ENCODE measurements around the gene CYB5R3.
A peak's percentile ranks its signal among the peaks of the same experiment; 100 is the strongest.

CYB5R3 gene

DNA sequence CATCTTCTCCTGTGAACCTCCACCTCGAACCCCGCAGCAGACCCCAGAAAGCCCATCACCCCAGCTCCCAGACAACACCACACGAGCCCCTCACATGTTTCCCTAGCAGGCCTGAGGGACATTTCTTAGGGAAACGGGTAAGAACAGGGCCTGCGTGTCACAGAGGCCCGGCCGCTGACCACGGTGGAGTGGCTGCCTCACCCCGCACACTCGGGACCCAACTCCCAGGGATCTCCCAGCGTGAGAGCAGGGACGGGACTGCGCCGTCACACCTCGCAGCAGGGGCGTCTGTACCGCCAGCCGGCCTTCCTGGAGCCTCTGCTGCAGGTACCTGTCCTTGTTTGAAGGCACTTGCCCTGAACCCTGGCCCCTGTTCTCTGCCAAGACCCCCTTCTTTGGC, 19.0 kb downstream of the CYB5R3 start:
- TF ChIP-seq, protein P1, sequence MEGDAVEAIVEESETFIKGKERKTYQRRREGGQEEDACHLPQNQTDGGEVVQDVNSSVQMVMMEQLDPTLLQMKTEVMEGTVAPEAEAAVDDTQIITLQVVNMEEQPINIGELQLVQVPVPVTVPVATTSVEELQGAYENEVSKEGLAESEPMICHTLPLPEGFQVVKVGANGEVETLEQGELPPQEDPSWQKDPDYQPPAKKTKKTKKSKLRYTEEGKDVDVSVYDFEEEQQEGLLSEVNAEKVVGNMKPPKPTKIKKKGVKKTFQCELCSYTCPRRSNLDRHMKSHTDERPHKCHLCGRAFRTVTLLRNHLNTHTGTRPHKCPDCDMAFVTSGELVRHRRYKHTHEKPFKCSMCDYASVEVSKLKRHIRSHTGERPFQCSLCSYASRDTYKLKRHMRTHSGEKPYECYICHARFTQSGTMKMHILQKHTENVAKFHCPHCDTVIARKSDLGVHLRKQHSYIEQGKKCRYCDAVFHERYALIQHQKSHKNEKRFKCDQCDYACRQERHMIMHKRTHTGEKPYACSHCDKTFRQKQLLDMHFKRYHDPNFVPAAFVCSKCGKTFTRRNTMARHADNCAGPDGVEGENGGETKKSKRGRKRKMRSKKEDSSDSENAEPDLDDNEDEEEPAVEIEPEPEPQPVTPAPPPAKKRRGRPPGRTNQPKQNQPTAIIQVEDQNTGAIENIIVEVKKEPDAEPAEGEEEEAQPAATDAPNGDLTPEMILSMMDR (IDR thresholded peaks at IDR 0.05; ENCODE audit: borderline replicate concordance, control extremely low read depth, extremely low read depth, insufficient read depth, missing control alignments), result no peak

DNA sequence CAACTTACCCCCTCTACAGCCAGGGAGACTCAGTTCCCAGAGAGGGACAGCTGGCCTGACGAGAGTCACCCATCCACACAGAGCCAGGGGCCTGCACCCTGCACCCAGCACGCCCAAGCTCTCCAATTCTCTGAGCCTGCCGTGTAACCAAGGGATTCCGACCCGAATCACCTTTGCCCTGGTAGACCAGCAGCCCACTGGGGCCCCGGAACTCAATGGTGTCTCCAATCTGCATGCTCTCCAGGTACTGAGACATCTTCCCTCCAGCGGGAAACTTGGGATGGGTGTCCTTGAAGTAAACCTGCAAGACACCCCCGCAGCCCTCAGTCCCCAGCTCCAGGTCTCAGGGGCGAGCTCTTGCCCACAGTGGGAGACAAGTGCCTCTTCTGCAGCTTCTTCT, 21.2 kb downstream of the CYB5R3 start:
- DNase-seq (ENCODE audit: low spot score), result no peak
- in situ Hi-C loops (cut with MboI; ENCODE audit: low sequenced_read_pairs, unreplicated experiment), result no loop called here
- TF ChIP-seq, protein P1 (IDR thresholded peaks at IDR 0.05; ENCODE audit: borderline replicate concordance, control extremely low read depth, extremely low read depth, insufficient read depth, missing control alignments), result no peak

More for the DNA sequence above, 19.0 kb downstream of the CYB5R3 start:
- in situ Hi-C loops (cut with MboI; ENCODE audit: low sequenced_read_pairs, unreplicated experiment), result no loop called here
- DNase-seq (ENCODE audit: low spot score), result peak; percentile 28

DNA sequence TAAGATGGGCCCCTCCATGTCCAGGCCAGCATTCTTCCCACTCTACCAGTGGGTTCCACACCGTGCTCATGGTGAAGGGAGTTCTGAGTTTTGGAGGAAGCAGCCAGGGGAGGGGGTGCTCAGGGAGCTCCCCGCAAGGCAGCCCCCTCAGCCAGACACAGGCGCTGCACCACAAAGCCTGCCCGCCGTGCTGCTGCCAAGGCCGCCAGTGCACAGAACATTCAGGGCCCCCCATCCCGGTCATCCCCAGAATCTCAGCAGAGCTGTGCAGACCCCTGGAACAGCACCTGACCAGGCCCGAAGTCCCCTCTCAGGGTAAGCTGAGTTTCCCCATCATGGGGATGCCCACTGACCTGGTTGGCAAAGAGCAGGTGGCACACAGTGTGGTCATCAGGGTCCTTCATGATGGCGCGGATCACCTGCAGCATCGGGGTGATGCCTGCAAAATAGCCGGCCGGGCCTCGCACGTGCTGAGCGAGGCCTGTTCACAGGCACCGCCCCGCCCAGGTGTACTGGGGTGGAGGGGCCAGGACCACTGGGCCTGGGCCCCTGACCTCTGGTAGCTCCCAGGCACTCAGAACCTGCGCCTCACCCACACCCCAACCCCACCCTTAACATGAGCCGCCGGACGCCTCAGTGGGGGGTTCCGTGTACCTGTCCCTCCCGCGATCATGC, 22.1 kb downstream of the CYB5R3 start:
- TF ChIP-seq, protein P1 (IDR thresholded peaks at IDR 0.05; ENCODE audit: borderline replicate concordance, control extremely low read depth, extremely low read depth, insufficient read depth, missing control alignments), result no peak
- in situ Hi-C loops (cut with MboI; ENCODE audit: low sequenced_read_pairs, unreplicated experiment), result no loop called here
- no peak for DNase-seq (ENCODE audit: low spot score)

DNA sequence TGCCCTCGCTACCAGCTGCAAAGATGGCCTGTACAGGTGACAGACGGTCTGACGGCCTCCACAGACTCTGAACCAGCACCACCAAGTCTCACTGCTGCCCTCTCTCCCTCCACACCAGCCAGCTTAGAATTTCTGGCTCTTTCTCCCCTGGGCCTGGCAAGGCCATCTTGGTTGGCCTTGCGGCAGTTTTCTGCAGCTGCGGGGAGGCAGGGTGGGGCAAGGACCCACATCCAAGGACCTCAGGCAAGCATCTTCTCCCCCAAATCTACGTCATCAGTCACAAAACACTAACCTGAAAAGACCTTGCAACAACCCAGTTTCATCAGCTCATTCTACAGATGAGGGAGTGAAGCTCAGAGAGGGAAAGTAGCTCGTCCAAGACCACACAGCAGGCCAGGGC, 22.8 kb downstream of the CYB5R3 start:
- DNase-seq (ENCODE audit: low spot score), result no peak
- in situ Hi-C loops (cut with MboI; ENCODE audit: low sequenced_read_pairs, unreplicated experiment), result no loop called here
- TF ChIP-seq, protein P1 (IDR thresholded peaks at IDR 0.05; ENCODE audit: borderline replicate concordance, control extremely low read depth, extremely low read depth, insufficient read depth, missing control alignments), result no peak

DNA sequence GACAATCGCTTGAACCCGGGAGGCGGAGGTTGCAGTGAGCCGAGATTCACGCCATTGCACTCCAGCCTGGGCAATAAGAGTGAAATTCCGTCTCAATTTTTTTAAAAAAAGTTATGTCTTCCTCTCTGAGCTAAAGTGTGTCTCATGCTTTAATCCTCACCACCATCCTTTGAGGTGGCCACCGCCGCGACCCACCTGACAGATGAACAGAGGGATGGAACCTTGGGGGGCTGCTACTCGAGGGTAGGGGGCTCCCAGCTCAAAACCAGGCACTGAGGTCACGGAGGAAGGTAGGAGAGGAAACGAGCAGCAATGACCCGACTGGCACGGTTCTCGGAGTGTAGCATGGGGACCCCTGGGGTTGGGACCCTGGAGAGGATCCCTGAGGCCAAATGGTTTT, 23.8 kb downstream of the CYB5R3 start:
- no peak for DNase-seq (ENCODE audit: low spot score)
- TF ChIP-seq, protein P1 (IDR thresholded peaks at IDR 0.05; ENCODE audit: borderline replicate concordance, control extremely low read depth, extremely low read depth, insufficient read depth, missing control alignments), result no peak
- in situ Hi-C loops (cut with MboI; ENCODE audit: low sequenced_read_pairs, unreplicated experiment), result no loop called here

DNA sequence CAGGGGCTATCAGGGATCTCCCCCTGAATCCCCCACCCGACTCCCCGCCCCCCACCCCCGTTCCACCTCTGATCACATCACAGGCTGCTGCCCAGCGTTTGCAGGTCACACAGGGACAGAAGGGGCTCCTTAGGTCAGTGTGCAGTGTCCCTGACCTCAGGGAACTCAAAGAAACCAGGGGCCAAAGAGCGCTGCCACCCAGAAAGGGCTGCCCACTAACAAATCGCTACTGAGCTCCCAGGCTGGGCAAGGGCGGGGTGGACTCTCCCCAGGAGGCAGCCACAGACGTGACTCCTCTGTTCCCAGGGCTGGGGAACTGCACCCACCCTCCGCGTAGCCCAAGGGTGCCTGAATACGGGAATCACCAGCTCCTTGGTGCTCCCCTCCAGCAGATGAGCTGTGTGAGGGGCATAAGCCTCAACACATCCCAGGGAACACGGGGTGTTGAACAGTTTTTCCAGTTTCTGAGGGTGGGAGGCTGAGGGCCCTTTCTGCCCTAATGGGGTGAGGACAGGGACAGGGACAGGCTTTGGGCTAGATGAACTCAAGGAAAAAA, 24.6 kb downstream of the CYB5R3 start:
- in situ Hi-C loops (cut with MboI; ENCODE audit: low sequenced_read_pairs, unreplicated experiment), result no loop called here
- TF ChIP-seq, protein P1 (IDR thresholded peaks at IDR 0.05; ENCODE audit: borderline replicate concordance, control extremely low read depth, extremely low read depth, insufficient read depth, missing control alignments), result no peak
- DNase-seq (ENCODE audit: low spot score), result no peak

Data from GM13976 (cell line).